GM19023 (cell line): ENCODE measurements around the gene HID1.

ENCODE experiments used
- ATAC-seq: cut with Tn5 transposase; IDR thresholded peaks from one replicate; pipeline ENCODE4 v1.9.1; 2021; ENCODE audit warnings: mild to moderate bottlenecking, moderate library complexity; ENCODE audit not compliant: unreplicated experiment

Gene HID1

DNA sequence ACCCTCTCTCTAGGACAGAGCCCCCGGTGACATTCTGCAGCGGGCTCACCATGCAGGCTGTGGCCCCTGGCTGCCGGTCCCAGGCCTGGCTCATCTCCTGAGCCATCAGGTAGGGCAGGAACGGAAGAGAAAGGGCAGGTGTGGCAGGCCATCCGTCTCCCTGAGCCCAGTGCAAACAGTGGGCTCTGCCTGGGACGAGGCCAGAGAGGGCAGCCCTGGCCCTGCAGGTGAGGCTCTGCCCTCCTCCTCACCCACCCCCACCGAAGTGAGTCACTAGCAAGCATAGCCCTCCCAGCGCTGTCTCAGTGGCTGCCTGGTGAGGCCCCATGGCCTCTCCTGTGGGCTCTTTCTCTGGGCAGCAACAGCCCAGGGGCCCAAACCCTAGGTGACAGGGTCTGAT, 22.4 kb downstream of the HID1 start:
- ATAC-seq: no peak

DNA sequence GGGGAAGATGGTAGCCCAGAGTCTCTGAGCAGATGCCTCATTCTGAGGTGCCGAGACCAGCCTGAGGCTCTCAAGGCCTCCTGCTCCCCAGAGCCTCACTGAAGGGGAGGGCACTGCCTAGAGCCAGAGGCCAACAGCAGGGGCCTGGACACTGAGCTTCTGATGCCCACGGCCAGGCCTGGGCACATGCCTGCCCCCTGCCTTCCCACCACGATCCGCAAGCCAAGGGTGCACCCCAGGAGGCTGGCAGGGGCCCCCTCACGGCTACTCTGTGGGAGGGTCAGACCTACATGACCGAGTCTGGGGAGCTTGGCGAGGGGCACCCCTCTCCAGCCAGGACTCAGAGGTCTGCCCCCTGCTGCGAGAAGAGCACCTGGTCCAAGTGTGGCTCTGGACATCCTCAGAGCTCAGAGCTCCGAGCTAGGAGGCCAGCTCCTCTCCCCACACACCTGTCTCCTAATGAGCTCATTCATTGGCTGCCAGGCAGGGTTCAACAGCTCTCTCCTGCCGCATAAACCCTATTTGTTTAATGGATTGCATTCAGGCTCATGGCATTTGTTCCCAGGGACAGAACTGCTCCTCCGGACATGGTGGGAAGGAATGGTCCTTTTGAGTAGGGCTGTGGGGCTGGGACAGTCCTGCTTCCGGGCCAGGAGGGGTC, 23.0 kb downstream of the HID1 start:
- ATAC-seq: no peak

DNA sequence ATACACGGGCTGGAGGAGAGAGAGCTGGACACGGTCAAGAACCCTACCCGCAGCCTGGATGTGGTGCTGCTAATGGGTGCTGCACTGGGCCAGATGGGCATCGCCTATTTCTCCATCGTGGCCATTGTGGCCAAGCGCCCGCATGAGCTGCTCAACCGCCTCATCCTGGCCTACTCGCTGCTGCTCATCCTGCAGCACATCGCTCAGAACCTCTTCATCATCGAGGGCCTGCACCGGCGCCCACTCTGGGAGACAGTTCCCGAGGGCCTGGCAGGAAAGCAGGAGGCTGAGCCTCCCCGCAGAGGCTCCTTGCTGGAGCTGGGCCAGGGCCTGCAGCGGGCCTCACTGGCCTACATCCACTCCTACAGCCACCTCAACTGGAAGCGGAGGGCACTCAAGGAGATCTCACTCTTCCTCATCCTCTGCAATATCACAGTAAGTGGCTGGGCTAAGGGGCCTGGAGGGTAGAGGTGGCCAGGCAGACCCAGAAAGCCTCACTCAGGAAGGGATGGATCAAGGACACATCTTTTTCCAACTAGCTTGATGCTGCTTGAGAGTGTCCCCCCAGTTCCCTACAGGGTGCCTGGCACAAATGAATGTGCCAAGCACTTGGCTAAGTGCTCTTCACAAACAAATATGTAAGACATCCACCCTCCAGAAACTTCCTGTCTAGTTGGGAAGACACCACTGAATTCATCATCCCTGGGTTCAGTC, 25.4 kb downstream of the HID1 start:
- ATAC-seq: no peak

DNA sequence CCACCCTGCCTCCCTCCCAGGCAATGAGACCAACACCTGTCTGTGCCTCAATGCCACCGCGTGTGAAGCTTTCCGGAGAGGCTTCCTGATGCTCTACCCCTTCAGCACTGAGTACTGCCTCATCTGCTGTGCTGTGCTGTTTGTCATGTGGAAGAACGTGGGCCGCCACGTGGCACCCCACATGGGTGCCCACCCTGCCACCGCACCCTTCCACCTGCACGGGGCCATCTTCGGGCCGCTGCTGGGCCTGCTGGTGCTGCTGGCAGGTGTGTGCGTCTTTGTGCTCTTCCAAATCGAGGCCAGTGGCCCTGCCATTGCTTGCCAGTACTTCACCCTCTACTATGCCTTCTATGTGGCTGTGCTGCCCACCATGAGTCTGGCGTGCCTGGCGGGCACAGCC, 25.9 kb downstream of the HID1 start:
- no peak for ATAC-seq

DNA sequence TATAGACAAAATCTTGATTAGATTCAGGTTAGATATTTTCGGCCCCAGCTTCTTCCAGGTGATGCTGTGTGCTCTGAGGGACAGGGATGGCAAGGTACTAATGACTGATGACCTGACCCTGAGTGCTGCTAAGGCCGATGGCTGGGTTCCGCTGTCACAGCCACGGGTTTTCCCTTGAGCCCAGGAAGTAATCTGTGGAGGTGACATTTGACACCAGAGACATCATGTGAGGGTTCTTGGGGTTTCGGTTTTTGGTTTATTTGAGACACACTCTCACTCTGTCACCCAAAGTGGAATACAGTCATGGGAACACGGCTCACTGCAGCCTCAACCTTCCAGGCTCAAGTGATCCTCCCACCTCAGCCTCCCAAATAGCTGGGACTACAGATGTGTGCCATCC, 27.0 kb downstream of the HID1 start:
- ATAC-seq: no peak

DNA sequence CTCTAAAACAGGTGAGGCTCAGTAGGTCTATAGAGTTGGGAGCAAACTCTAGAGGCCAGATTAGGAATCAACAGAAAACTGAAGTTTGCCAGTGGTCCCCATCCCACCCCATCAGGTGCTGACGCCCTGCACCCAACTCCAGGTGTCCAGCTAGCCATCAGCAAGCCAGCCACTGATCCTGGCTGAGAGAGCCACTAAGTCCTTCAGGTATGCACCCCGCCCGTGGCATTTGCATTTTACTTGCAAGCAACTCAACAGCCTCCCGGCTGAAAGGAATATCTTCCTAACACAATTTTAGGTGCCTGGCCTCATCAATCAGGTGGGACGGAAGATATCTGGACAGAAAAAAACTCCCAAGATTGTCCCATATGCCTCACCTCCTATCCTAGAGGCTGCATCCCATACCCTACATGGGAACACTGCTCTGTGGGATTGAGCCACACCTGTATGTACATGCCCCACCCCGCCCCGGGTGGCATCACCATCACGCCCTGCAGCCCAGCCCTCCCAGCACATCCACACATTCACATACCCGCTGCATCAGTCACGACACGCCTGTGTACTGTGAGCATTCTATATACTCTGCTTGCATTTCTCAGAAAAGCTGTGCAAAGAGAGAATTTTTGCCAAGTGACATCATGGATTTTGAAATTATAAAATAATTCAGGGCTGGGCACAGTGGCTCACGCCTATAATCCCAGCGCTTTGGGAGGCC, 28.6 kb downstream of the HID1 start:
- no peak for ATAC-seq

DNA sequence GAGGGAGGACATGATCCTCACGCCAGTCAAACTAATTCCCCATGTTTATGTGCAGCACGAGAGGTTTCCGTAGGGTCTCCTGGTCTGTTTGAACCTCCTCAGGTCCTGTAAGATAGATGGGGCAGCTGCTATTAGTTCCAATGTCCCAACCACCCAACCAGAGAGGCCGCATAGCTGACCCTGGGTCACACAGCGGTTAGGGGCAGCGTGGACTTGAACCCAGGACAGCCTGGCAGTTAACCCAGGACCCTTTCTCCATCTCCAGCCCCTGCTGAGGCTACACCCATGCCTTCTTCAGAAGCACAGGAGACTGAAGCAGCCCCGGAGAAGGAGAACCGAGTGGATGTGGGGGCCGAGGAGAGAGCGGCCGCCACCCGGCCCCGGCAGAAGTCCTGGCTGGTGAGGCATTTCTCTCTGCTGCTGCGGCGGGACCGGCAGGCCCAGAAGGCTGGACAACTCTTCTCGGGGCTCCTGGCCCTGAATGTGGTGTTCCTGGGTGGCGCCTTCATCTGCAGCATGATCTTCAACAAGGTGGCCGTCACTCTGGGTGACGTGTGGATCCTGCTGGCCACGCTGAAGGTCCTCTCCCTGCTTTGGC, 31.3 kb downstream of the HID1 start:
- no peak for ATAC-seq

DNA sequence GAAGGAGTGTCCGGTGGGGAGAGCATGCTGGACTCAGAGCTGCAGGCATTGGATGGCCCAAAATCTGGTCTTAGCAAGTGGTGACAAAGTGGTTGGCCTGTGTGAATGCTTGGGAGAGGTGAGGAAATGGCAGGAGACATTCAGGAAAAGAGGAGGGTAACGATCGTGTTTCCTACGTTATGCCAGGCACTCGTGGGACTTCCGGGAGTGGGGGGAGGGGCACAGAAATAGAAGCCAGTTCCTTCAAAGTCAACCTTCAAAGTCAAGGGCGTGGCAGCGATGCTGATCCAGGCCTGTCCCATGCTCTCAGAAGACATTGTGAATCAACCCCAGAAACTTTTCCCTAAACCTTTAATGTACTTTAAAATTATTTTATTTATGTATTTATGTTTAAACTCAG, 33.0 kb downstream of the HID1 start:
- ATAC-seq: no peak

DNA sequence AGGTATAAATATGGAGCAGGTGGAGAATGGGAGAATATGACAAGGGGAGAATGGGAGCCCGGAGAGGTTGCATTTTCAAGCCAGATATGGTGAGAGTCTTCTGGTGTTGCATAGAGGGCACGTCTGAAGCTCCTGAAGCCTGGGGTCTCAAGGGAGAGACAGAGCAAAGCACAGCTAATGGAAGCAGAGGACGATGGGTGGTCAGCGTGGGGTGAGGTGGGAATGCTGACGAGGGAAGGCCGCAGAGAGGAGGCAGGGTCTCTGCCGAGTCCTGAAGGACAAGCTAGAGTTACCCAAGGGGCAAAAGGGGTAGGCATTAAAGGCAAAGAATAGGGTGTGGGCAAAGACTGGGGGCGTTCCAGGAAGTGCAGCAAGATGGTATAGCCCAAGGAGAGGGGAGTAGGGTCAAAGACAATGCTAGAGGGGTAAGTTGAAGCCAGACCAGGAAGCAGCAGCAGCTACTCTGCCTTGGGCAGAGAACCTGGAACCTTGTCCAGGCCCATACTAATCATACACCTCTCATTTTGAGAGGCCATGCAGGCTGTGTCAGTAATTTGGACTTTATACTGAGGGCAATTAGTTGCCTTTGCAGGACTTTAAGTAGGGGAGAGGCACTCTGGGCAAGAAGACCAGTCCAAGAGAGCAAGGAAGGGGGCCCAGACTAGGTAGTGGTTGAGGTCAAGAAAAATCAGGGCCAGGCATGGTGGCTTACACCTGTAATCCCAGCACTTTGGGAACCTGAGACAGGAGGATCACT, 34.2 kb downstream of the HID1 start:
- ATAC-seq: no peak

DNA sequence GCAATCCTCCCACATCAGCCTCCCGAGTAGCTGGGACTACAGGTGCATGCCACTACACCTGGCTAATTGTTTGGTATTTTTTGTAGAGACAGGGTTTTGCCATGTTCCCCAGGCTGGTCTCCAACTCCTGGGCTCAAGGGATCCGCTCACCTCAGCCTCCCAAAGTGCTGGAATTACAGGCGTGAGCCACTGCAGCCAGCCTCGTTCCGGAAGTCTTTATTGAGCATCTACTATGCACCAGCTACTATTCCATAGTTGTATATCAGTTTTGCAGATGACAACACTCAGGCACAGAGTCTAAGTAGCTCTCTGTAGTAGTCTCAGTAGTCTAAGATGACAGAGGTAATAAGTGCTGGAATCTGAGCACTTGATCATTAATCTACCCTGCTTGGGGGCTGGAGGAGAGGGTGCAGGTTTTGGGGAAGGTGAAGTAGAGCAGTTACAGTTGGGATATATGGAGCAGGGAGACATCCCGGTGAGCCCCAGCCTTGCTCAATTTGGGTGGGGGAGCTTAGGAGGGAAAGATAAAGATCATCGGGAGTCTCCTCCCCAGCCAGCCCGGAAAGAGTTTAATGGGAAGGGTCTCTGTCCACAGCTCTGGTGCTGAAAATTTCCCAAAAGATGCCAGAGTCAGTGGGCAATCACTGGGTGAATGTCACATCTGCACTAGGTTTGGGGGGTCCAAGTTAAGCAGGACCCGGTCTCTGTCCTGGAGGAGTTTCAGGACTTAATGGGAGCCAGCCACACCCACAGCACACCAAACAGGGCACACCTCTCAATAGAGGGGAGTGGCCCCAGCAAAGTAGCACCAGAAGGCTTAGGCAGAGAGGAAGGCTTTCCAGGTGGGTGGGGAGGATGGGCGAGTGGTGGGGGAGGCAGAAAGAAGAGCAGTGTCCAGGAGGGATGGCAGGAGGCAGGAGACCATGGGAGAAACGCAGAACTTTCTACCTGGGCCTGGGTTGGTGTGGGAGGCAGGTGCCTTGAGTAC, 35.2 kb downstream of the HID1 start:
- no peak for ATAC-seq

DNA sequence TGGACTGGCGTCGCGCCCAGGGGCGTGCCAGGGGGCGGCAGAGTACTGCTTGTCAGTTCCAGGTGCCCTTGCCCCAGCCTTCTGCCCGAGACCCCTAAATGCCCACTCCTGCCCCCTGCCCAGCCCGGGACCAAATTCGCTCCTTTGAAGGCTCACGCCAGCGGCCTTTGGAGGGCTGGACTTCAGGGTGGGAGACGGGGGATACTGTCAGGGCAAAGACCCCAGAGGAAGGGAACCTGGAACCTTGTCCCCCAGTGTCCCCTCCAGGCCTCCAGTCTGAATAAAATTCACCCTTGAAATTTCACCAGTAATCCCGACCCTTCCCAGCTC, 36.1 kb downstream of the HID1 start:
- ATAC-seq: no peak

DNA sequence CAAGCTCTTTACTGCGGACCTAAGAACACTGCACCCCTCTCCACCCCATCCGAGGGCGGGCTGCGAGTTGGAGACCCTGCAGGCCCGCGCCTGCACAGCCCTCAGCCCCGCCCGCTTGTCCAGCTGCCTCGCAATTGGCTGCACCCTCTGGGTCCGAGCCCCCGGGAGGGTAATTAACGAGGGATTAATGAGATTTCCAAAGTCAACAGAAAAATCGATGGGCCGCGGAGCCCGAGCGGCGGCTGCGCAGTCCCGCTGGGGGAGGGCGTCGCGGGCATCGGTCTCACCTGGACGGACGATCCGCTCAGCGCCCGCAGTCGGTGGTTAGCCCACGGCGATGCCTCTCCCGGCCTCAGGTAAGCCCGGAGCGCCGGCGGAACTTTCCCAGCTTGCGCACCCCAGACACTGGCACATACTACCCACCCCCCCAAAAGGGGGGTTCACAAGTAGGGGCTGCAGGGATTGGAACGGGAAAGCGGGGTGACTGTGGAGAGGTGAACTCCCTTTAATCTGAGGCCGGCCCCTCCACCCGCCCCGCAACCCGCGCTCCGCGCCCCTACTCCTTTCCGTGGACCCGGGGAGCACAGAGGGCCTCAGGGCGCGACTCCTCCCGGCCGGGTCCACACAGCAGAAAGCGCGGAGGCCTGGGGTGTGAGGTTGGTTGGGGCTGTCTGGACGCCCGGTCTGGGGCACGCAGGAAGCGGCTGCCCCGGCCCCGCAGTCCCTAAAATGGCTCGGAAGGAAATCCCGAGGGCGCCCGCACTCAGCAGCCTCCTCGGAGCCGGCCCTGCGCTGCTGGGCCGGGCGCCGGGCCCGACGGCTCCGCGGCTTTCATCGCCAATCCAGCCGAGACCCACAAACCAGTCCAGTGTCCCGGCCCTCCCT, 36.7 kb downstream of the HID1 start, which contains the start of gene OTOP3:
TSS of gene OTOP3 (plus strand) at position 314 of the 885 bp plus-strand sequence. CDS start at position 338, 24 bp downstream.
- ATAC-seq: no peak

DNA sequence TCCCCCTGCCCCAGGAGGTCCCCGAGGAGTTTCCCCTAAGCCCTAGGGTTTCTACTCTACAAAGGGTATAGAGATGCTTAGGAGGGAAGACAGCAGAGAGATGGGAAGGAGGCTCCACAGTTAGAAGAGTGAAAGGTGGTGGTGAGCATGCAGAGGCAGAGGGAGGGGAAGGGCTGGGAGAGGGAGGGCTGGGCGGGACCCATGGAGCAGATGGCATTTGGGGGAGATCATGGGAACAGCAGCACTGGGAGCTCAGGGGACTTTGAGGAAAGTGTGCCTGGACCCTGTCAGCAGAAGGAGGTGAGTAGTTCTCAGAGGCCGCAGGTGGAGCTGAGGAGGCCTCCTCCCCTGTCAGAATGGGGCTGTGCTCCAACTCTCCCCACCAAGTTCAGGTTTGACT, 37.5 kb downstream of the HID1 start:
- ATAC-seq: no peak

DNA sequence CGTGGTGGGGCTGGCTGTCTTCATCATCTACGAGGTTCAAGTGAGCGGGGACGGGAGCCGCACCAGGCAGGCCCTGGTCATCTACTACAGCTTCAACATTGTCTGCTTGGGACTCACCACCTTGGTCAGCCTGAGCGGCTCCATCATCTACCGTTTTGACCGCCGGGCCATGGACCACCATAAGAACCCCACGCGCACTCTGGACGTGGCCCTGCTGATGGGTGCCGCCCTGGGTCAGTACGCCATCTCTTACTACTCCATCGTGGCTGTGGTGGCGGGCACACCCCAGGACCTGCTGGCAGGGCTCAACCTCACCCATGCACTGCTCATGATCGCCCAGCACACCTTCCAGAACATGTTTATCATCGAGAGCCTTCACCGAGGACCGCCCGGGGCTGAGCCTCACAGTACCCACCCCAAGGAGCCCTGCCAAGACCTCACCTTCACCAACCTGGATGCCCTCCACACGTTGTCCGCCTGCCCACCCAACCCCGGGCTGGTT, 42.0 kb downstream of the HID1 start:
- no peak for ATAC-seq

DNA sequence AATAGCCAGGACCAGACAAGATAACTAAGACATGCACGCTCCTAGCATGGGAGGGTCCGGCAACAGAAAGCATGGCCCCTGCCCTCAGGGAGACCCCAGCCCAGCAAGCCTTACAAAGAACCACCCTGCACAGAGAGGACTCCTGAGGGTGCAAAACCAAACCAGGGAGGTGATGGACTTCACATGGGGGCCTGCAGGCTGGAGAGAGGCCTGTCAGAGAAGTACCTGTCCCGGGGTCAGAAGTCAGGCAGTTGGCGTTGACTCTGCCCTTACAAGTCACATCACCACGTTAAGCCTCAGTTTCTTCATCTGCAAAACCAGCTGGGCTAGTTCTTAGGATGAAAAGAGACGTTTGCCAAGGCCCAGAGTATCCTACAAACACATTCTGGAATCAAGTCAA, 43.8 kb downstream of the HID1 start:
- no peak for ATAC-seq

DNA sequence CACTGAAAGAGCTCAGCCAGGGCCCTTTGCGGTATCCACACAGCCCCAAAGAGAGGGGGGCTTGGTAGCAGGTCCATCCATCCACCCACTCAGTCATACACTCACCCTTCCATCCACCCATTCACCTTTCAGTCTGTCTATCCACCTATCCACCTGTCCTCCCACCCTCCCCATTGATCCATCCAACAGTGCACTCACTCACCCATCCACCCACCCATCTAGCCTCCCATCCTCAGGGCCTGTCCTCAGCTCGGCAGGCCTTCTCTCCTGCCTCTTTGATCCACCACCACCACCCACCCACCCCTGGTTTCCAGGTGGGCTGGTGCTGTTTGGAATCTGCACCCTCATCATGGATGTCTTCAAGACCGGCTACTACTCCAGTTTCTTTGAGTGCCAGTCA, 47.3 kb downstream of the HID1 start:
- no peak for ATAC-seq

DNA sequence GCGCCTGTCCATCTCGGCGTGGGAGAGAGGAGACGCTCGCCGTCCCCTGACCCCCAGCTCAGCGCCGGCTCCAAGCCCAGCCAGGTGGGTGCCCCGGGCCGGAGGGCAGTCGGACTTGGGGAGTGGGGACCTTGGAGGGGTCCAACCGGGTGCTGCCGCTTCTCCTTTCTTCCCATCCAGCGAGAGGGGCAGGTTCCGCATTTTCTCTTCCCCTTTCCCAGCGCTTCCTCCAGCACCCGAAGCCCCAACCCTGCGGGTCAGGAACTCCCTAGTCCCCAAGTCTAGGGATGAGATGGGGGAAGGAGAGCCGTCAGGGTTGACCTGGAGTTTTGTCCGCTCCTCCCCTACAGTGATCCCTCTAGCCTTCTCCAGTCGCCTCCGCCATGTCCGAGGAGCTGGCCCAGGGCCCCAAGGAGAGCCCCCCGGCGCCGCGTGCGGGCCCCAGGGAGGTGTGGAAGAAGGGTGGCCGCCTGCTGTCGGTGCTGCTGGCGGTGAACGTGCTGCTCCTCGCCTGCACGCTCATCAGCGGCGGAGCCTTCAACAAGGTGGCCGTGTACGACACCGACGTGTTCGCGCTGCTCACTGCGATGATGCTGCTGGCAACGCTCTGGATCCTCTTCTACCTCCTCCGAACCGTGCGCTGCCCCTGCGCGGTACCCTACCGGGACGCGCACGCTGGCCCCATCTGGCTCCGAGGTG, 48.2 kb downstream of the HID1 start, which contains the start of gene OTOP2:
TSS of gene OTOP2 (plus strand) at position 24 of the 699 bp plus-strand sequence. CDS start at position 384, 360 bp downstream.
- ATAC-seq: no peak
